ENCODE measurements around the gene USP25.
"Not testable (repeated sequence)": the region's sequence is repeated elsewhere in the genome, so short reads cannot be mapped to it uniquely, and the experiment has no call there.

The USP25 gene

GRCh38 chr21:15735409-15735808 lies 5.6 kb downstream of the USP25 start:
- no peak for DNase-seq

DNA sequence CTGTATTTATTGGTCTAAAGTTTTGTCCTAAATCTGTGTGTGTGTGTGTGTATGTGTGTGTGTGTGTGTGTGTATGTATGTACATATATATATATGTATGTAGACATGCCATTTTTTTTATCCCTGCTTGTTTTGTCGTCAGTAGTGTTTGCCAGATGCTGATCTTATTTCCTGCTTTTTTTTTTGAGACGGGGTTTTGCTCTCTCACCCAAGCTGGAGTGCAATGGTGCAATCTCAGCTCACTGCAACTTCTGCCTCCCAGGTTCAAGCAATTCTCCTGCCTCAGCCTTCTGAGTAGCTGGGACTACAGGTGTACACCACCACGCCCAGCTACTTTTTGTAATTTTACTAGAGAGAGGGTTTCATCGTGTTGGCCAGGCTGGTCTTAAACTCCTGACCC lies 6.1 kb downstream of the USP25 start:
- DNase-seq: not testable (repeated sequence)

DNA sequence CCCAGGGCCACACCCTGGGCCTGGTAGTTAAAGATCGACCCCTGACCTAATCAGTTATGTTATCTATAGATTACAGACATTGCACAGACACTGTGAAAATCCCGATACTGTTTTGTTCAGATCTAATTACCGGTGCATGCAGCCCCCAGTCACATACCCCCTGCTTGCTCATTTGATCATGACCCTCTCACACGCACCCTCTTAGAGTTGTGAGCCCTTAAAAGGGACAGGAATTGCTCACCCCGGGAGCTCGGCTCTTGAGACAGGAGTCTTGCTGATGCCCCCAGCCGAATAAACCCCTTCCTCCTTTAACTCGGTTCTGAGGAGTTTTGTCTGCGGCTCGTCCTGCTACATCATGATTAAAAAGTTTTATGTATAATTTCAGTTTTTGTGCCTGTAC lies 9.0 kb downstream of the USP25 start:
- DNase-seq: not testable (repeated sequence)

DNA sequence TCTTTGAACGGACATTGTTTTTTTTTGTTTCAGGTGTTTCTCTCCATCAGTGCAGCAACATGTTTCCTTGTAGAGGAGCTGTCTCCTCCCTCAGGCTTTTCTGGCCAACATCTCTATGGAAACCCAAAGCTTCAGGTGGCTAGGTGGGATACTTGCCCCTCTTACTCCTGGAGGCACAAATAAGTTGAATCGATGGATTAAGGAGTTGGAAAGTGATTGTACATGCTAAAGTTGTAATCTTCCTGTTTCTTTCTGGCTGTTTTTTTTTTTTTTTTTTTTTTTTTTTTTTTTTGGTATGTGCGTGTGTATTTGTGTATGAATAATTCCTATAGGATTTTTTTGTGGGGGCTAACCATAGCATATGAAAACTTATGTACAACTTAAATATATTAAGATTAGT lies 10.6 kb downstream of the USP25 start:
- DNase-seq: no peak

- DNase-seq: no peak
These were observed 11.7 kb downstream of the USP25 start for GRCh38 chr21:15741510-15741909.

GRCh38 chr21:15742052-15742670 lies 12.4 kb downstream of the USP25 start:
- no peak for DNase-seq

DNA sequence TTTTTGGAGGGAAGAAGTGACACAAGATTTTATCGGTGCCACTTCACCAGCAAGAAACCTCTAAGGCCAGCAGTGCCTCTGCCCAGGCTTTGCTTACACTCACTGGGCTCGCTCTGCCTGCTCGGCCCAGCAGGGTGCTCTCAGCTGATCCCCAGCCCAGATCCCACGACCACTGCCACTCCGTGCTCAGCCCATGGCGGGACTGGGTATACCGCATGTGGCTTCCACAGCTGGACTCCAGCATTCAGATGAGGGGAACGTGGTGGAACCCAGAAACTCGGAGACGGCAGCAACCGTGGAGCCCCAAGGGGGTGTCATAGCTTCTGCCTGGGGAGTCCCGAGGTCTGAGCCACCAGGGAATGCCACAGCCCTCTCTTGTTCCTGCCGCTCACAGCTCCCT lies 12.9 kb downstream of the USP25 start:
- DNase-seq: no peak

DNA sequence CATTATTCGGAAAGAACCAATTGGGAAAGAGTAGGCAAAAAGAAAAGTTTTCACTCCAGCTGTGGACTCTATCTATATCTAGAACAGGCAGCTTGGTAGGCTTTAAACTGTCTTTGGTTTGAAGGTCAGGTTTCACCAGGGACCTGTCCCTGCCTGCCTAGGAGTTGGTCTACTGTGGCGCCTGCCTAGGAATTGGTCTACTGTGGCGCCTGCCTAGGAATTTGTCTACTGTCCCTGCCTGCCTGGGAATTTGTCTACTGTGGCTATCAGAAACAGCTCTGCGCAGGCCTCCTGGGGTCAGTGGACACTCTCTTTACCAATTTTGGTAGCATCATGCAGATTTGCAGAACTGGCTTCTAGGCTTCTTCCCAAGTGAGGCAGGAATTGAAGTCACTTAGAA lies 13.8 kb downstream of the USP25 start:
- DNase-seq: no peak

DNA sequence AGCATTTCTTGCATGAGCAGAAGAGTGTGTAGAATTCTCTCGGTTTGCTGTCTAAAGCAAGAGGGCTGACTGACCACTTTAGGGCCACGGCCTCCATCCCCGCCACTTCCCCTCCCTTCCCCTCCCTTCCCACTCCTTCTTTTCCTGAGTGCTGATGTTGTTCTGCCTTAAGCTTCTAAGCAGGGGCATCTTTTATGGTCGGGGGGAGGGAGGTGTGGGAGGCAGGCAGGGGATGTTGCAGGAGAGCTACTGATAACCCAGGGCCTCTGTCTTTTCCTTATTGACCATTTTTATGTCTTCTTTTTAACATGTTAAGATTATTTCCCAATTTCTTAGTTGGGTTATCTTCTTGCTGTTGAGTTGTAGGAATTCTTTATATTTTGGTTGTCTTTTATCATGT lies 15.1 kb downstream of the USP25 start:
- DNase-seq: no peak

GRCh38 chr21:15748586-15748985 lies 18.8 kb downstream of the USP25 start:
- no peak for DNase-seq

GRCh38 chr21:15749082-15749860 lies 19.5 kb downstream of the USP25 start:
- no peak for DNase-seq

DNA sequence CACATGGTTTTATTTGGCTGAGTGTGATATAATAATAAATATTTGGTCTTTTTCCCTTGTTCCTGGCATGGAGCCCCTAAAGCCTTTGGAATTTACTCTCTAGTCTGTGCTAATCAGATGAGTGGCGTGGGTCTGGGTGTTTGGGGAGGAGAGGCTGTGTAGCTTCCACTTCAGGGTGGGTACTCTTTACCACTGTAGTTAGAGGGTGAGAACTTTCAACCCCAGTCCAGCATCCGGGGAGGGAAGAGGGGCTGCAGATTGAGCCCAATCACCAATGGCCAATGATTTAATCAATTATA lies 20.0 kb downstream of the USP25 start:
- DNase-seq: no peak

DNA sequence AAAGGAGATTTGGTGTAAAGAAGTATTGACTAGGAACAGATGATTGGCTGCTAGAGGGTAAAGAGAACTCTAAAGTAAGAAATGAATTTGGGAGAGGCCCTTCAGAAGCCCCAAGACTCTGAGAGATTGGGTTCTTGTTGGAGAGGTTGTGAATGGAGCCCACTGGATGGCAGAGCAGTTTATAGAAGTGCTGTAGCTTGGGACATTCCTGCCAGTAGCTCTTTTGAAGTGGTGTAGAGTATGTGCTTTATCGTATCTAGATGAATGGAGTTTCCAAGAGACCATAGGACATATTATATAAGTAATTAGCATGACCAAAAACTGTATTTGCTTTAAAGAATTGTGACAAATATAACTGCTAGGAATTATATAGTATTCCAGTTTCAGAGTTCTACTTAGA lies 21.3 kb downstream of the USP25 start:
- DNase-seq: no peak

DNA sequence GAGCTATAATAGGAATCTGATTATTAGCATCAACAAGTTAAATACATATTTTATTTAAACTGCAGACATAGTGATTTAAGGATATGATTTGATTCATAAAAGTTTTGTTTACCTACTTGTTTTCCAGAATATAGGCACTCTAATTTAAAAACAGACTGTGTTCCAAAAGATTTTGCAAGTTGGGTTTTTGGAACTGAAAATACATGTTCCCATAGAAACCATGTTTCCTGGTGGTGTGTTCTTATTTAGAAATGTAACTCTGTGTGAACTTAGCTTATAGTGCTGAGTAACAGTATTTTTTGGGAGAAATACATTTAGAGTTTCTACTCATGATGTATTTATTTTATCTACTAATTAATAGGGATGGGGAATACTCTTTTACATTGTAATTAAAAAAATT lies 21.8 kb downstream of the USP25 start:
- no peak for DNase-seq

DNA sequence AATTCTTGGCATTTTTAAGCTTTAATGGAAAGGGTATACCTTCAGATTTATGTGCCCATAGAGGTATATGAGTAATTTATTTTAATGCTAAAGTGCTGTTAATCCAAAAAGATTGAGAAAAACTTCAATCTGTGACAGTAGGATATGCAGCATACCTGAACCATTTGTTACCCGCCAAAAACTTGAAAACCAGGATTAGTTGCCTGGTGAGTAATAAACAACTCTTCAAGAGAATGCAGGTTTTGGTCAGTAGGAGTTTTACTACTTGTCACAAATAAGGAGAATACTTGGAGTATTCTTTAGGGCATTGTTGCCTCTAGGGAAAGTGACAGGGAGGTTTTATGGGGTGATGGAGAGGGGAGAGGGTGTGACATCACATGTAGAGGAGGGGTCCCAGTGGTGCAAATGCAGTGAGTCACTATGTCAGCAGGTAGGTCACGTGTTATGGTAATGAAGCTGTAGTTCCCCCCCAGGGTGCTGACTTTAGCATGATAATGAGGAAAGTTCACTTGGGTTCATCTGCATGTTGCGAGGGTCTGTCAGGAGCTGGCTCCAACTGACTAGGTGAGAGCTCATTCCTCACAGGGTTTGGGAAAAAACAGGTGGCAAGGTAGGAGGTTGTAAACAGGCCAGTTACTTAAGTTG lies 23.1 kb downstream of the USP25 start:
- no peak for DNase-seq

DNA sequence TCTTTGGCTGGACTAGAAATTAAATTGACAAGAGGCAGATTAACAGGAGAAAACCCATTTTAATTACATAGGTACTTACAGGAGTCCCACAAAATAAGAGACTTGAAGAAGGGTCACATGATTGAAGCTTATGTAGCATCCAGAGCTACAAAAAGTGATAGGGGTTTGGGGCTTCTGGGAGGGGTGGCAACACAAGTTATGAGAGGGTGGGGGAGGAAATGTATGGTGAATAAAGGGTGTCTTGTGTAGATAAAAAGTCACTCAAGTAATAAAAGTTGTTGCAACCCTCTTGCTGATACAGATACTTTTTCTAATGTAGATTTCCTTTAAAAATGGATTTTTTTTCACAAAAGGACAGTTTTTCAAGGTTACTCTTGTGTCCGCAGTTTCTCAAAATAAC lies 24.0 kb downstream of the USP25 start:
- DNase-seq: no peak

DNA sequence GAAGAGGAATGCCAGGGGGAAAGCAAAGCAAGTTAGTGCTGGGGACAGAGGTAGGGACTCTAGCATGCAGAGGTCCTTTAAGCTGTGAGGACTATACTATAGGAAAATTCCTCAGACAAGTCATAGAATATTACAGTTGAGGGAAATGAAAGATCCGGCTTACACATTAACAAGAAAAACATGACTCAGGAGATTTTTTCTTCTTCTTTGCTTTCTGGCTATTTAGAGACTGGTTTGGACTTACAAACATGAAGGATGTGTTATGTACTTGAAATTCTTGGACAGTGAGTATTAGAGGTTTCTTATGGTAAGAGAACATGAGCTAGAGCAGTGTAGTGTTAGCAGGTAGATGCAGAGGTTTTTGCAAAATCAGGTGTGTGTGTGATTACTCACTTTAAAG lies 24.9 kb downstream of the USP25 start:
- no peak for DNase-seq

GRCh38 chr21:15755125-15755524 lies 25.3 kb downstream of the USP25 start:
- DNase-seq: no peak

DNA sequence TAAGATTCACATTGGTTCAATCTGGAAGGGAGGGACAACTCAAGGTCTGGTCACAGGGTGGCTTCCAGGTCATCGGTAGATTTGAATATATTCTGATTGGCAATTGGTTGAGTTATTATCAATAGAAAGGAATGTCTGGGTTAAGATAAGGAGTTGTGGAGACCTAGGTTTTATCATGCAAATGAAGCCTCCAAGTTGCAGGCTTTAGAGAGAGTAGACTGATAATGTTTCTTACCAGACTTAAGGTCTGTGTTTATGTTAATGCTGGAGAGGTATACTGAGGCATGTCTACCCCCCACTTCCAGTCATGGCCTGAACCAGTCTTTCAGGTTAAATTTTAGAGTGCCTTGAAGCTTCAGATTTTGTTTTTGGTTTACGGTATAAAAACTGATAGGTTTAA lies 29.7 kb downstream of the USP25 start:
- DNase-seq: no peak

- no peak for DNase-seq
These were observed 31.8 kb downstream of the USP25 start for GRCh38 chr21:15761507-15762100.

- no peak for DNase-seq
These were observed 33.6 kb downstream of the USP25 start for GRCh38 chr21:15763359-15763758.

DNA sequence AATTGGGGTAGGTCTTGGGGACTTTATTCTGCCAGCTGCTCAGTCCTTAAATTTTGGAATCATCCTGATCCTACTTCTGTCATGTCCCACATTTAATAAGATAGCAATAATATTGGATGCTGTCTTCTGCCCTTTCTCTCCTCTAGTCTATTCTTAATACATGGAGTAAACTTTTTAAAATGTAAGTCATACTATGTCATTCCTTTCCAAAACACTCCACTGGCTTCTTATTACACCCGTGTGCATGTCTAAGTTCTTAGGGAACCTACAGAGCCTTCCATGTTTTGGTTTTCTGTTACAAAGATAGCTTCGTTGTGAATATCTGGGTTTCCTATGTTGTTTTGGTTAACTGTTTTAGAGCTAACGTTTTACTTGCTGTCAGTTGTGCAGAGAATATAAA lies 35.1 kb downstream of the USP25 start:
- no peak for DNase-seq

DNA sequence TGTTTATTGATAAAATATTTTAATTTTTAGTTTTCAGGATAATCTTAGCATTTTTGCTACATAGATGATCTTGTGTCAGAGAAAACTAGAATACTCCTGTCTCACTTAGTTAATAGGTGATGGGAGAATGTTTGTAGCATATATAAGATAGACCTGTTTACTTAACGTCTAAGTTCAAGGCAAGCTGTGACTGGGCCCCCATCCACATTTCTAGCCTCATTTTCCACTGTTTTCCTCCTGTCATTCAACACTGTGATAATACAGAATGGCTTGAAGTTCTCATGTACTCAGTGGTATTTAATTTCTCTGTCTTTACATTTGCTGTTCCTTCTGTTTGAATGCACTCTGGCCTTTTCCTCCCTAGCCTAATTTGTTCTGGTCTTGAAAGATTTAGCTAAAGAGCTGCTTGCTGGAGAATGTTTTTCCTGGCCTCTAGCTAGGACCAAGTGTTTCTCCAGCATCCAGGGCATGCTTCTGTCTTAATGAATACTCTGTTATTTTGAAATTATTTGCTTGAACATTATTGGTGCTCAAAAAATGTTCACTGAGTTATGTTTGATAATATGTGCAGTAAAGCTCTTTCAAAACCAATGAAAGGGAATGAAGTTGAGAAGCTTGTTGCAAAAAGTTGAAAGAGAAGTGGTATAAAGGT lies 37.3 kb downstream of the USP25 start:
- no peak for DNase-seq
